Measurements from ENCODE around the gene C1RL. TPM values are rescaled to one million over a fixed set of nuclear protein-coding genes. Genes with fewer than 3 reads are reported as not detected.

The C1RL gene
- total RNA-seq, 4 donors from 2014 or later: 15.4 to 121 (median 37.4) TPM

- Histone ChIP-seq H3K36me3 (no peaks in the 10 kb centered on the region), H3K4me3 (peak overlapping the region in 1 of 2 donors; percentile 49), H3K27me3 (no peaks in the 10 kb centered on the region), H3K9me3 (no peaks in the 10 kb centered on the region), H3K27ac (peak overlapping the region; percentile 88 to 90), H3K4me1 (peaks cover 0 to 6% of the 10 kb centered on the region in 2 donors)
- TF ChIP-seq POLR2A (IDR thresholded peaks at IDR 0.05) (no peak), CTCF (IDR thresholded peaks at IDR 0.05) (no peak)
- intact Hi-C loops (cut with DNase I; ENCODE audit: low total_unique reads): loop anchor here (5.0 kb wide), 1 partner anchor 46 kb away; the partner anchor contains the start of gene C1RL
- DNase-seq: no peak
Observed at GRCh38 chr12:7061596-7061995, 47.4 kb downstream of the C1RL start.

GRCh38 chr12:7061138-7061537, 47.9 kb downstream of the C1RL start:
- H3K36me3 ChIP-seq: no peaks in the 10 kb centered on the region
- no peaks in the 10 kb centered on the region for H3K9me3 ChIP-seq
- peak in 1 of 2 donors; percentile 36 for DNase-seq
- no peak for TF ChIP-seq CTCF (IDR thresholded peaks at IDR 0.05)
- no peak for TF ChIP-seq POLR2A (IDR thresholded peaks at IDR 0.05)
- H3K4me1 ChIP-seq: peaks cover 0 to 6% of the 10 kb centered on the region in 2 donors
- H3K4me3 ChIP-seq: peak overlapping the region; percentile 40 to 49
- peak overlapping the region; percentile 88 to 90 for H3K27ac ChIP-seq
- H3K27me3 ChIP-seq: no peaks in the 10 kb centered on the region
- intact Hi-C loops (cut with DNase I; ENCODE audit: low total_unique reads): loop anchor here (5.0 kb wide), 1 partner anchor 46 kb away; the partner anchor contains the start of gene C1RL

- DNase-seq: peak; percentile 83 to 91
- H3K27ac ChIP-seq: peak within 1 kb of the TSS; percentile 88 to 90
- no peaks in the 10 kb centered on the region for H3K9me3 ChIP-seq
- peak within 1 kb of the TSS; percentile 40 to 49 for H3K4me3 ChIP-seq
- TF ChIP-seq CTCF (IDR thresholded peaks at IDR 0.05) (peak; percentile 92 to 99 (median 96)), POLR2A (IDR thresholded peaks at IDR 0.05) (peak; percentile 47 to 70)
- intact Hi-C loops (cut with DNase I; ENCODE audit: low total_unique reads): loop anchor here (5.0 kb wide), 1 partner anchor 47 kb away; the partner anchor contains the start of gene C1RL
- H3K4me1 ChIP-seq: peaks cover 0 to 6% of the 10 kb centered on the region in 2 donors
- no peaks in the 10 kb centered on the region for H3K27me3 ChIP-seq
- no peaks in the 10 kb centered on the region for H3K36me3 ChIP-seq
Observed at GRCh38 chr12:7060353-7060954, 48.6 kb downstream of the C1RL start, which contains the start of gene C1S. TSS of gene C1S (plus strand) at chr12:7060718. CDS start at chr12:7061913, 1,195 bp downstream.

- peaks cover 0 to 6% of the 10 kb centered on the region in 2 donors for H3K4me1 ChIP-seq
Observed at GRCh38 chr12:7059780-7060179, 49.2 kb downstream of the C1RL start.

More at GRCh38 chr12:7059780-7060179, 49.2 kb downstream of the C1RL start:
- Histone ChIP-seq H3K36me3 (no peaks in the 10 kb centered on the region), H3K4me3 (no peak overlapping the region), H3K27ac (peak overlapping the region; percentile 88 to 90), H3K27me3 (no peaks in the 10 kb centered on the region), H3K9me3 (no peaks in the 10 kb centered on the region)
- TF ChIP-seq CTCF (IDR thresholded peaks at IDR 0.05) (no peak), POLR2A (IDR thresholded peaks at IDR 0.05) (no peak)
- intact Hi-C loops (cut with DNase I; ENCODE audit: low total_unique reads): loop anchor here (5.0 kb wide), 1 partner anchor 48 kb away; the partner anchor contains the start of gene C1RL
- no peak for DNase-seq

Measured in uterus (tissue), 4 donors.